ENCODE data around the gene ZNF500.

ZNF500 gene

DNA sequence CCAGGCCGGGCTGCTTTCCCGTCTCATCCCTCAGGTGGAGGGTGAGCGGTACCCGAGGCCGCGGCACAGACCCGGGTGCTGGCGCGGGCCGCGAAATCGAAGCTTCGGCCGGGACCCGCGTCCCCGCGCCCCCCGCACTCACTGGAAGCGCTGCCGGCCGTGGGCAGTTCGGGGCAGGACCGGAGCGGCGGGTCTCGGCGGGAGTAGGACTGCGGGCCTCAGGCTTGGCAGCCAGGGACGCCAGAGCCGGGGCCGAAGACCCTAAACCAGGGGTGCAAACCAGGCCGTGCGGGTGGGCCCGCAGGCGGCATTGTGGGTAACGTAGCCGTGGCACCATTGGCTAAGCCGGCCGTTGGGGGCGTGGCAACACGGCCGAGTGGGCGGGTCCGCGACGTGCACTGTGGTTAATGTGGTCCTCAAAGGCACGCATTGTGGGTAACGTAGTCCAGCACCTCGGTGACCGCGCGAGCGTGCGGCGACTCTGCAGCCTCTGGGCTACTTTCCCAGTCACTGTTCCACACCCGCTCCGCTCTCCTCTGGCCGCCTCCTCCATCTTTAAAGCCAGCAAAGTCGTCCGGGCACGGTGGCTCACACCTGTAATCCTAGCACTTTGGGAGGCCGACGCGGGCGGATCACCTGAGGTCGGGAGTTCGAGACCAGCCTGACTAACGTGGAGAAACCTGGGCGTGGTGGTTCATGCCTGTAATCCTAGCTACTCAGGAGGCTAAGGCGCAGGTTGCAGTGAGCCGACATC is at the start of gene ZNF500:
TSS of gene ZNF500 (minus strand) at position 288 of the 754 bp plus-strand sequence. CDS start 1,184 bp downstream, outside the sequence.
- peak; percentile 89 for DNase-seq

DNA sequence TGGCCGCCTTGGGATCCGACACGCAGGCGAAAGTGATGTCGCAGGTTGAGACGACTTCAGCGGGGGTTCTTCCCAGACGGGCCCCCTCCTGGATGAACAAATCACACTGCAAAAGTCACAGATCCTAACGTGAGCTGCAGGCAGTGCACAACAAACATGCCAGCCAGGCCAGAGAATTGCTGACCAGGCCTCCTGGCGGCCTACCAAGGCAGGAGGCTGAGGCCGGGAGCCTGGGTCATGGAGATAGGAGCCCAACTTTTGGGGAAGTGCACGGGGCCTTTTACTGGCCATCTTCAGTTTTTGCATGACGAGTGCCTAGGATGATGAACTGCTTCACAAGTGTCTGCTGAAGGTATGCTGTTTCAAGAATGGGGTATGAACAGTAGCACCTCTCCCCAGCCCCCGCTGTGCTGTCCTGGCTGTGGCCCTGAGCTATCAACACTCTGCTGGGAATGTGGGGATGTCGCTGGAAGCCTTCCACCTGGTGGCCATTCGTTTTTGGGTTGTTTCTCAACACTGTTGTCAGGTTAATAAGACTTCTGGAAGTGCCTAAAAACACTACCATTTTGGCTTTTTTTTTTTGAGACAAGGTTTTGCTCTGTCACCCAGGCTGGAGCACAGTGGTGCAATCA is 47.7 kb upstream of the ZNF500 start:
- DNase-seq, result no peak

DNA sequence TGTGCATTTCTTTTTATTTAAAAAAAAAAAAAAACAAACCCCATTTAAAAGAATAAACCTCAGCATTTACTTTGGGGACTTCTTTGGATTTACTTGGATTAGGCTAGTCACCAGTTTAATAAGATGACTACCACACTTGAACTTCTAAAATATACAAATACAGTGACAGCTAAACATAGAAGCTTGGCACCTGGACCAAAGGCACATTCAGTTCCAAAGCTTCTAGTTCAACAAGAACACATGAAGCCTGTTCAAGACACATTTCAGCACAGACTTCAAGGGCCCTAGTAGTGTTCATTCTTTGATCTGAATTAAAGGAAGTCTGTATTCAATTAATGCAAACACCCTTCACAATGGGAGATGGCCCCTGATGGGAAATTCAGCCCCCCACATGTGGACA is 47.1 kb upstream of the ZNF500 start:
- DNase-seq, result peak; percentile 9

DNA sequence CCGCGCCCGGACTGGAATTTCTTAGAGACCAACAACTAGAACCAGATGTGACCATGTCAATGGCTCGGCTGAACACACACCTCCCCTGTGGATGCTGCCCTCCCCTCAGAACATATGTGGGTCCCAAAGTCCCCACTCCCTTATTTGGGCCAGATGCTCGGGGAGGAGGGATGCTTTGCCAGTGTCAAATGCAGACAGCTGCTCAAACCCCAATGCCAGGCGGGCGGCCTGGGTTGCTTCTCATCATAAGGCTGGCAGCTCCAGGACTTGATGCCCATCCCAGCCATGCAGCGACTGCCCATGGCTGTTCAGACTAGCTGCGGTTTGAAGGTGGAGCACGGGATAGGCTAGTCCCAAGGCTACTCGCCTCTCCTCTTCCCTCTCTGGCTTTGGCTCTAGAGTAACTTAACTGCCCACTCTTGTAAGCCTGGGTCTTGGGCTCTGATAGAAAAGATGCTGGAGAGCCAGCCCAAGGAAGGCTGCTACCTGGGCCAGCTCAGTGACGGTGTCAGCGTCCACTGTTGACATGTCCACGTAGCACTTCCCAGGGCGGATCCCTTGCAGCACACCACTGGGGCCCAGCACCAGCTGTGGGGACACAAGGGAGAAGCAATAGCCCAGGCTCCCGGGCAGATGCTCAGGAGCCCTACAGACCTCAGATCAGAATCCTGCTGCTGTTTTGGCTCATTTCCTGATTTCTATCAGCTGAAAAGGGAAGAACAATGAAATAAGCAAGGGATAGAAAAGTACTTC is 46.5 kb upstream of the ZNF500 start:
- DNase-seq, result no peak

- no peak for DNase-seq
These were observed 44.8 kb upstream of the ZNF500 start for GRCh38 chr16:4811773-4812172.

DNA sequence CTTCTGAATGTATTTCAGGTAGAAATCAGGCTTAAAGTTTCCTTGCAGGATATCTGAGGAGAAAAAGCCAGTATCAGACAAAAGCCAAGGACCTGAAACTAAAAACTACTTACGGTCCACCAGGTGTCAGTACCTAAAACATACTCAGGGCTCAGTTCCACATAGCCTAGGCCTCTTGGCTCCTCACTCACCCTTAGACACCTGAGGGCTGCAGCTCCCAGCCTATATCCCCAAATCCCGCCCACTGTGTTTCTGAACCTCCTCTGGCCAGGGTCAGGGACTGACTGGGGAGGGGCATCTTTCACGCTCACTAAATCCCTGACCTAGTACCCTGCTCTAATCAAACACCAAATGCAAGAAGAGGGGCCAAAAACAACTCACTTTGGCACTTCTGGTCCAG is 44.3 kb upstream of the ZNF500 start:
- DNase-seq, result no peak

DNA sequence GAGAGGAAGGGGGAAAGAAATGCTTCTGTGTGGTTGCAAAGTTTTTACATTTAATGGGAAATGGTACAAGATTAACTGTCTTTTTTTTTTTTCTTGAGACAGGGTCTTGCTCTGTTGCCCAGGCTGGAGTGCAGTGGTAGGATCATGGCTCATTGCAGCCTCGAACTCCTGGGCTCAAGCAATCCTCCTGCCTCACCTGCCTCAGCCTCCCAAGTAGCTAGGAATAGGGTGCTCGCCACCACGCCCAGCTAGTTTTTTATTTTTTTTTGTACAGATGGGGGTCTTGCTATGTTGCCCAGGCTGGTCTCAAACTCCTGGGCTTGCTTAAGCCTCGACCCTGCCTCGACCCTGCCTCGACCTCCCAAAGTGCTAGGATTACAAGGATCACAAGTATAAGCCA is 39.3 kb upstream of the ZNF500 start:
- no peak for DNase-seq

DNA sequence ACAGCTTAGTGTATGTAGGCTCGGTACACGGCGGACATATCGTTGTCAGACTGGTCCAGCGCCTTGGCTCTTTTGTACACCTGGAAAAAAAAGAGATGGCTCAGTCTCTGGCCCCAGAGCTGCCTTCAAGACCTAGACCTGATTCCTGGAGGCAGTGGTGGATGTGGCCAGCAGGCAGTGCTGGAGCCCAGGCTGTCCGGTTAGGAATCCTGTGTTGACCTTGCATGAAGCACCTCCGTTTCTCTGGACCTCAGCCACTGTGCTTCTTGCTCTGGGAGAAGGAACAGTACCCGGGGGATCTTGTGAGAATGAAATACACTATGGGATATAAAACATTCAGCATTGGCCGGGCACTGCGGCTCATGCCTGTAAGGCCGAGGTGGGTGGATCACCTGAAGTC is 38.3 kb upstream of the ZNF500 start:
- DNase-seq, result no peak

DNA sequence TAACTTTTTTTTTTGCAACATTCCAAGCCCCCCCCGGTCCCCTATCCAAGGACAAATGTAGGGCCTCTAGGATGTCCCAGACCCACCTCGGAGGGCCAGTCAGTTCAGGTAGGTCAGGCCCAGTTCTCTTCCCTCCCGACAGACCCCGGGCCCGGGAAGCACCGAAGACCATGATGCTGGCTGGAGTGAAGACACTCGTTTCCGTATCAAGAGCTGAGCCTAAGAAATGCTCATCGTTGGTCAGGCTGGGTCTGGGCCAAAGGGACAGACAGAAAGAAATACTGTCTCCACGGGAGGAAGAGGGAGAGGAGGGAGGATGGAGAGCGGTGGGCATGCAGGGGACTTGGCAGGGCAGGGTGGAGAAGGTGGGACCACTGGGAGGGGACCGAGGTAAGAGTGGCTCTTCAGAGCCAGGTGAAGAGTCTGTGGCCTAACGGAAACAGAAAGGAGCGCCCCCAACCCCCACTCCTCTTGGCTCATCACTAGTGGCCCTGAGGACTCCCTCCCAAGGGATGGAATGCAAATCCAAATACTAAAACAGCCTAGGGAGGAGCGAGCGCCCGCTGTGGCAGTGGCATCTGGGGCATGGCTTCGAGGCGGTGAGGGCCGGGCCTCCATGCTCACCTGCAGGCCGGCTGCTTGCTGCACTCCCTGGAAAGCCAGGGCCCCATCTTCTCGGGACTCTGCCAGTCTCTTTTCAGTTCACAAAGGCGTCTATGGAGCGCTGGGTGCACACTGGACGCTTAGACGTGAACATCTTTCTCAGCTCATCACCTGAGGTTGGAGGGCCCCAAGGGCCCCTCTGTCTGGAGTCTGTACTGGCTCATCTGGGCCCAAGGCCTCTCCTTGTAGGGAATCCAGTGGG is 37.2 kb upstream of the ZNF500 start:
- no peak for DNase-seq

GRCh38 chr16:4803401-4803844 is 36.5 kb upstream of the ZNF500 start:
- DNase-seq, result no peak

GRCh38 chr16:4802659-4803287 is 35.8 kb upstream of the ZNF500 start:
- DNase-seq, result peak; percentile 93

GRCh38 chr16:4801962-4802658 is 35.1 kb upstream of the ZNF500 start, which contains the start of gene ROGDI:
Gene ROGDI, minus strand, starts transcription at chr16:4802633. Its CDS starts 62 bp downstream, at chr16:4802571.
- peak; percentile 3 for DNase-seq

DNA sequence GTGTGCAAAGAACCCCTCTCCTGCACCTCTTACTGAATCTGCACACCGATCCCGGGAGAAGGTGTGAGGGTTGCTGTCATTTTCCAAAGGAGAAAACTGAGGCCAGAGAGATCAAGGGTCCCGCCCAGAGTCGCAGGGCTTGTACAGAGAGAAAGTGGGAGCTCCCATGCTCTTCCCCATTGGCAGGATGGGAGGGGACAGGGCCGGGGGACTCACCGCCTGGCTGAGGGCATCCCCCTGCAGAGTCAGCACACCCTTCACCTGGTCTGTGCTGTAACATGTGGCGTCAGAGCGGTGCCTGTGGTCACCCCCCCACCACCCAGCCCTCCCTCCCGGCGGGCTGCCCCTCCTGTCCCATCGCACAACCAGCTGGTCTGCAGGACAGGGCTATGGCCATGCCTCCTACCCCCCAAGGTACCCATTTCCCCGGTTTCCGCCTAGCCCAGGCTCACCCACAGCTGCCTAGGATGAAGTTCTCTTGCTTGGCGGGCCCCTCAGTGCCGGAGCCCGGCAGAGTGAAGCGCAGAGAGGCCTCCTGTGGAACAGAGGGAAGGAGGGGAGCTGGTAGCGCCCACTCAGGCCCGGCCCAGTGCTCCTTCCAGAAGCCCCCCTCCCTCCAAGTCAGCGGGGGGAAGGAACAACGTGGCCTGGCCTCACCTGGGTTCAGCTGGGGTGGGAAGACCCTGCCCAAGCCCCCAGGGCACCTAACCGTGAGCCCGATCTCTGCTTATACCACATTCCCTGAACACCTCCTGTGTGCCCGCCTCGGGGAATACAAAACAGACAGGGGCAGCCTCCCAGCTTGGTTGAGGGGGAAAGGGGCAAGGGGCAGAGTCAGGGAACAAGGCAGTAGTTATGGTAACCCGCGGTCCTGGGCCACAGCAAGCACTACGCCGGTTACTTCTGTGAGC is 34.3 kb upstream of the ZNF500 start:
- DNase-seq, result no peak

- DNase-seq, result no peak
These were observed 33.5 kb upstream of the ZNF500 start for GRCh38 chr16:4800290-4801041.

DNA sequence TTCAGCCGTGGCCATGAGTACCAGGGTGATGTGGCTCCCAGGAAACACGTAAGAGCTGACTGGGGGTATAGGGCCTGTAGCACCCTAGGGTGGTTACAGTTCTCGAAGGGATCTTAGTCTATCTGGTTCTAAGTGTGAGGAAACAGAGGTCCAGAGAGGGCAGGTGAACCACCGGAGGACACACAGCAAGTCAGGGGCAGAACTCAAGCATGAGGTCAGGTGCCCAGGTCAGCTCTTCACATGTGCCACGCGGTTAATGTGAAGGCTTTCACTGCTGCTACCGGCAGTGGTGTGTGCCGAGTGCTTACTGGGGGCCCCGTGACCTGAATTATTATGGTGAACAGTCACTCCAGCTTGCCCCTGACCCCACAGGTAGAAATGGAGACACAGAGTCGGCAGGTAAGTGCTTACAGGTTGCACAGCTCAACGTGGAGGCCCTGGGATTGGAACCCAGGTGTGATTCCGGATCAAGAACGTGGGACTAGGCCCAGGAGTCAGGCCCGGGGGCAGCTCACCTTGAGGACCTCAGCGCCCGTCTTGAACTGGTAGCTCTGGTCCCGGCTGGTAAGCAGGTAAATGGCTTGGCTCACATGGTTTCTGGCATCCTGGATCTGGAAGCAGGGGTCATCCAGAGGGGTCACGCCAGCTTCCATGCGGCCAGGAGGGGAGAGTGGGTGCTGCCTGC is 32.4 kb upstream of the ZNF500 start:
- no peak for DNase-seq

DNA sequence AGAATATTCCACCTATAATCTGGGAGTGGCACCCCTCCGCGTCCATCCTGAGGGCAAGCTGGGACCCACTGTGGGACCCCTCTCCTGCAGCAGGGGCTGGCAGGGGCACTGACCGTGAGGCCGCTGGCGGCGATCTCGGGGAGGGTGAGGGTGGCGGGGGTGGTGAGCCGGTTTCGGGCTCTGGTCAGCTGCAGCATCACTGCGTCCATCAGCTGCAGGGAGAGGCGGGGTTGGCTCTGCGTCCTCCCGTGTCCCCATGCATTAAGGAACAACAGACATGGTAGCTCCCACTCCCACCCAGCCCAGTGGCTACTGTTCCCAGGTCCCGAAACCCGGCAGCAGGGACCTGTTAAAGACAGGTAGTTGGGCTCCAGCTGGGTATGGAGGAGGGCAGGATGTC is 31.5 kb upstream of the ZNF500 start:
- no peak for DNase-seq

DNA sequence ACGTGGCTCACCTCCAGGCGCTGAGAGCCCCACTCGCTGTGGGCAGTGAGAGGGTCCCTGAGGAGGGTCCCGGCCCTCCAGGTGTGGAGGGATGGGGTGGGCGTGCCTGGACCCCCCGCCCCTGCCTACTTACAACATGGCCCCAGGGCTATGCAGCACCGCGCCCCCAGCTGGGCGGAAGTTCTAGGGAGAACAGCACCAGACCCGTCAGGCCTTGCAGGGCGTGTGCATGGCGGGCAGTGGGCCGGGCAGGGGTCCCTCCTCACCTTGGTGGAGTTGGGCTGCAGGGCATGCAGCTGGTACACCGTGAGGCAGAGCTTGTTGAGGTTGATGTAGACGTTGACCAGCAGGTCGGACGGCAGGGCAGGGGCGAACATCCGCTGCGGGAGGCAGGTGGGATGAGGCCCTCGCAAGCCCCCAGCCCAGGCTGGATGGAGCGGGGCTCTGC is 30.9 kb upstream of the ZNF500 start:
- no peak for DNase-seq

- no peak for DNase-seq
These were observed 30.2 kb upstream of the ZNF500 start for GRCh38 chr16:4796982-4797804.

All from HCEC 1CT (cell line).